Heart left ventricle (tissue), 16 donors: ENCODE data around the gene NDUFAF8. TPM values are rescaled to one million over a fixed set of nuclear protein-coding genes. Genes with fewer than 3 reads are reported as not detected.

Experiments
- ATAC-seq, 4 donors: fragments of 200-7000 bp; cut with Tn5 transposase; one replicate each; pipeline ENCODE4 v1.9.1; 2020 to 2022; ENCODE audit warnings: moderate library complexity in 4 of 4, mild to moderate bottlenecking in 3 of 4, moderate number of reproducible peaks in 1 of 4
- DNase-seq, 5 donors: peaks; one replicate each; pipeline ENCODE4 v3.0.0-alpha.2; 2020
- H3K27ac ChIP-seq, 12 donors: fragments of 200-600 bp; sonication (generic) in 4 of 12; one replicate each; pipeline versions ENCODE4 v1.5.0 to v1.8.0; 2016 to 2022; ENCODE audit warnings: mild to moderate bottlenecking in 2 of 12
- H3K27me3 ChIP-seq, 9 donors: fragments of 200-600 bp; sonication (generic) in 2 of 9; one replicate each; pipeline versions ENCODE4 v1.5.1 to v1.8.0; 2016 to 2022; ENCODE audit warnings: mild to moderate bottlenecking in 3 of 9
- H3K36me3 ChIP-seq, 9 donors: fragments of 200-600 bp; sonication (generic) in 2 of 9; one replicate each; pipeline versions ENCODE4 v1.5.0 to v1.8.0; 2018 to 2022; ENCODE audit warnings: mild to moderate bottlenecking in 2 of 9
- H3K4me1 ChIP-seq, 12 donors: fragments of 200-600 bp; sonication (generic) in 4 of 12; one replicate each; pipeline versions ENCODE4 v1.5.0 to v1.8.0; 2016 to 2022; ENCODE audit warnings: mild to moderate bottlenecking in 3 of 12
- H3K4me3 ChIP-seq, 12 donors: fragments of 200-600 bp; sonication (generic) in 4 of 12; one replicate each; pipeline versions ENCODE4 v1.5.0 to v1.8.0; 2017 to 2022; ENCODE audit warnings: mild to moderate bottlenecking in 9 of 12, moderate library complexity in 4 of 12
- H3K9me3 ChIP-seq, 12 donors: fragments of 200-600 bp; sonication (generic) in 4 of 12; one replicate each; pipeline versions ENCODE4 v1.5.0 to v1.8.0; 2016 to 2022; ENCODE audit warnings: mild to moderate bottlenecking in 1 of 12
- POLR2A ChIP-seq, 2 donors: fragments of 450-650 bp; IDR thresholded peaks; one replicate each; pipeline ENCODE4 v1.6.1; 2017; ENCODE audit warnings: antibody characterized with exemption in 2 of 2, mild to moderate bottlenecking in 2 of 2, moderate library complexity in 2 of 2
- WGBS, 4 donors: extraction: QIAGEN DNeasy Blood & Tissue Kit in 2 of 4; methylation state at CpG; one replicate each; pipeline versions ENCODE4 v1.1.5 to v1.1.7; 2013 to 2018; 5-methylcytosine and 5-hydroxymethylcytosine counted together
- intact Hi-C, 10 donors: fragments of 100-400 bp; cut with DNase I; formaldehyde crosslinking; loops; one replicate each; pipeline versions ENCODE4 v1.11.1 to v1.14.2; 2022
- long read RNA-seq, 3 donors: library from polyadenylated mRNA; unstranded; transcript quantifications; one replicate each; pipeline ENCODE4 v2.0.0, GENCODE V29; 2020 to 2021
- polyA plus RNA-seq, 2 donors: library from polyadenylated mRNA; stranded (reverse); fragments of 200-250 nt; gene quantifications; one replicate each; pipeline ENCODE4 v1.2.3, GENCODE V29; 2013
- total RNA-seq, 9 donors: library from RNA; depleted of rRNA in 2 of 9; stranded (reverse); fragments of >200 nt in 2 of 9; fragmentation: NEBNext Ultra II Directional in 3 of 9; extraction: Animal tissue kit (Norgen Biotek cat#: 25700) in 3 of 9; gene quantifications; one replicate each; pipeline versions ENCODE4 v1.1.0 to v1.2.4, GENCODE V29; 2016 to 2023
- TF ChIP-seq, protein P1 (sequence below), 12 donors: fragments of 200-600 bp; sonication (generic) in 4 of 12; IDR thresholded peaks; one replicate each; pipeline versions ENCODE4 v1.5.0 to v1.8.0; 2018 to 2022; ENCODE audit warnings: antibody characterized with exemption in 12 of 12, mild to moderate bottlenecking in 5 of 12
- donor health status: ischemic (EF 13 %, LVEDD 7.1; RV severe dilation, severe dysfunction).
- donor health status: healthy with polysubstance abuse.
- donor health status: DM: no; HTN: yes; CAD: no.
- donor health status: DM: no; HTN: no; CAD: no.
- donor health status: ischemic (EF 25% LVEDD 6.9; RV normal size, moderate dysfunction).
- donor health status: ischemic (EF 25% LVEDD 5.7; RV mildly dilated, moderate dysfunction).
- donor health status: healthy.
- donor health status: DM: yes; HTN: yes; CAD: no.
- donor health status: ischemic (EF 35%, LVEDD 5.7; RV mildly dilated, moderate dysfunction).
- donor health status: nonischemic (EF 11% LVEDD 7.7; RV severe dilation, severe dysfunction).
- donor health status: DM: yes; HTN: yes; CAD: no.
- donor health status: PGD.
- donor health status: ischemic (EF 29% LVEDD 5.4; RV normal size, mild dysfunction).
- donor health status: nonischemic (EF 23%, LVEDD 6.1; RV moderate dilation, normal function).

NDUFAF8 gene, protein sequence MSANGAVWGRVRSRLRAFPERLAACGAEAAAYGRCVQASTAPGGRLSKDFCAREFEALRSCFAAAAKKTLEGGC
- total RNA-seq (10 to 100 TPM; 31.8 to 77.1 (median 50.2) TPM), polyA plus RNA-seq (10 to 100 TPM; 26.7 to 51.9 TPM)
- long read RNA-seq, donor 1, transcript NDUFAF8-201 (3 exons, 615 nt) = major isoform, 27 of 28 reads
- long read RNA-seq, donor 1, partial matches to known transcripts = 0 of 28 reads
- long read RNA-seq, donor 1, other reads (novel, unspliced or antisense) = 1 of 28 reads
- long read RNA-seq, donor 2, transcript NDUFAF8-201 (3 exons, 615 nt) = major isoform, 12 of 15 reads
- long read RNA-seq, donor 2, partial matches to known transcripts = 0 of 15 reads
- long read RNA-seq, donor 2, other reads (novel, unspliced or antisense) = 3 of 15 reads
- long read RNA-seq, donor 3, transcript NDUFAF8-201 (3 exons, 615 nt) = major isoform, 17 of 19 reads
- long read RNA-seq, donor 3, partial matches to known transcripts = 1 of 19 reads
- long read RNA-seq, donor 3, other reads (novel, unspliced or antisense) = 1 of 19 reads

DNA sequence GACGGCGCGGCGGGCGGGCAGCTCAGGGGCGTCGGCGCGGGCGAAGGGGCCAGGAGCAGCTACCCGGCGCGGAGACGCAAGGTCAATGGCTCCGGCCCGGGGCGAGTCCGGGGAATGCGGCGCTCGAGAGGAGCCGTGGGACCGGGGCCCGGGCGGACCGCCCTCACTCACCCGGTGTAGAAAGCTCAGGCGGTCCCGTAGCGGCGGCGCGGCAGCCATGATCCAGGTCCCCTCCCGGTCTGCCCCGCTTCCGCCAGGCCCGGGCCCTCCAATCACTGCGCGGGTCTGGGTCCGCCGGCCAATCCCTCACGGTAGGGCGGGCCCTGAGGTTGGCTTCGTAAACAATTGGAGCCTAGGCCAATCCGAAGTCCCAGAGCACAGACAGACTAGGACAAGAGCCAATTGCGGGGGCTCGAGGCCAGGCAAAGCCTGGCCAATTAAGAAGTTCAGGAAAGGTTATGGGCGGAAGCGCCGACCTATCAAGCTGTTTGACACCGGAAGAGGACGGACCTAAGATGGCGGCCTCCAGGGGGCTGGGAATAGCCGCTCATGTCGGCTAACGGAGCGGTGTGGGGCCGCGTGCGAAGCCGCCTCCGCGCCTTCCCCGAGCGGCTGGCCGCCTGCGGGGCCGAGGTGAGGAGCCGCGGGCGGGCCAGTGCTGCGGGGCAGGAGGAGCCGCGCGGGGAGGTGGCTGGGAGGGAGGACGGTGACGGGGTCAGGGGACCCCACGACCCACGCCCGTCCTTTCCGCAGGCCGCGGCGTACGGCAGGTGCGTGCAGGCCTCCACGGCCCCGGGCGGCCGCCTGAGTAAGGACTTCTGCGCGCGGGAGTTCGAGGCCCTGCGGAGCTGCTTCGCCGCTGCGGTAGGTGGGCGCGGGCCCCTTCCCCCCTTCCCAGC, at the start of gene NDUFAF8, which contains the start of gene TEPSIN:
Gene NDUFAF8 (plus strand): TSS at position 504 of the 899 bp plus-strand sequence. CDS start 46 bp downstream, at position 550.
Gene TEPSIN (minus strand): TSS at position 241 of the 899 bp plus-strand sequence. CDS start 22 bp downstream, at position 219.
- H3K4me3 ChIP-seq = peak within 1 kb of the TSS; percentile 82 to 100 (median 92)
- intact Hi-C loops = loop anchor here in 1 of 10 donors (10.0 kb wide), 1 partner anchor 224 kb away; no protein-coding TSS in a partner anchor
- peak within 1 kb of the TSS; percentile 43 to 93 (median 86) for H3K27ac ChIP-seq
- WGBS, 4 donors = 0 to 1% (median 0%) methylated on average over 35 to 100 of the region's 100 CpGs
- H3K36me3 ChIP-seq = peaks cover 0 to 18% (median 0%) of the 10 kb centered on the region in 9 donors
- H3K27me3 ChIP-seq = no peaks in the 10 kb centered on the region
- DNase-seq (peak; percentile 97 to 98 (median 98)), ATAC-seq (peak; percentile 97 to 99 (median 98))
- no peaks in the 10 kb centered on the region for H3K9me3 ChIP-seq
- TF ChIP-seq, protein P1, sequence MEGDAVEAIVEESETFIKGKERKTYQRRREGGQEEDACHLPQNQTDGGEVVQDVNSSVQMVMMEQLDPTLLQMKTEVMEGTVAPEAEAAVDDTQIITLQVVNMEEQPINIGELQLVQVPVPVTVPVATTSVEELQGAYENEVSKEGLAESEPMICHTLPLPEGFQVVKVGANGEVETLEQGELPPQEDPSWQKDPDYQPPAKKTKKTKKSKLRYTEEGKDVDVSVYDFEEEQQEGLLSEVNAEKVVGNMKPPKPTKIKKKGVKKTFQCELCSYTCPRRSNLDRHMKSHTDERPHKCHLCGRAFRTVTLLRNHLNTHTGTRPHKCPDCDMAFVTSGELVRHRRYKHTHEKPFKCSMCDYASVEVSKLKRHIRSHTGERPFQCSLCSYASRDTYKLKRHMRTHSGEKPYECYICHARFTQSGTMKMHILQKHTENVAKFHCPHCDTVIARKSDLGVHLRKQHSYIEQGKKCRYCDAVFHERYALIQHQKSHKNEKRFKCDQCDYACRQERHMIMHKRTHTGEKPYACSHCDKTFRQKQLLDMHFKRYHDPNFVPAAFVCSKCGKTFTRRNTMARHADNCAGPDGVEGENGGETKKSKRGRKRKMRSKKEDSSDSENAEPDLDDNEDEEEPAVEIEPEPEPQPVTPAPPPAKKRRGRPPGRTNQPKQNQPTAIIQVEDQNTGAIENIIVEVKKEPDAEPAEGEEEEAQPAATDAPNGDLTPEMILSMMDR (IDR thresholded peaks at IDR 0.05) = peak in 2 of 12 donors; percentile 6 to 28
- peak in 1 of 2 donors; percentile 69 for TF ChIP-seq POLR2A (IDR thresholded peaks at IDR 0.05)
- H3K4me1 ChIP-seq = peaks cover 5 to 39% (median 25%) of the 10 kb centered on the region in 12 donors

DNA sequence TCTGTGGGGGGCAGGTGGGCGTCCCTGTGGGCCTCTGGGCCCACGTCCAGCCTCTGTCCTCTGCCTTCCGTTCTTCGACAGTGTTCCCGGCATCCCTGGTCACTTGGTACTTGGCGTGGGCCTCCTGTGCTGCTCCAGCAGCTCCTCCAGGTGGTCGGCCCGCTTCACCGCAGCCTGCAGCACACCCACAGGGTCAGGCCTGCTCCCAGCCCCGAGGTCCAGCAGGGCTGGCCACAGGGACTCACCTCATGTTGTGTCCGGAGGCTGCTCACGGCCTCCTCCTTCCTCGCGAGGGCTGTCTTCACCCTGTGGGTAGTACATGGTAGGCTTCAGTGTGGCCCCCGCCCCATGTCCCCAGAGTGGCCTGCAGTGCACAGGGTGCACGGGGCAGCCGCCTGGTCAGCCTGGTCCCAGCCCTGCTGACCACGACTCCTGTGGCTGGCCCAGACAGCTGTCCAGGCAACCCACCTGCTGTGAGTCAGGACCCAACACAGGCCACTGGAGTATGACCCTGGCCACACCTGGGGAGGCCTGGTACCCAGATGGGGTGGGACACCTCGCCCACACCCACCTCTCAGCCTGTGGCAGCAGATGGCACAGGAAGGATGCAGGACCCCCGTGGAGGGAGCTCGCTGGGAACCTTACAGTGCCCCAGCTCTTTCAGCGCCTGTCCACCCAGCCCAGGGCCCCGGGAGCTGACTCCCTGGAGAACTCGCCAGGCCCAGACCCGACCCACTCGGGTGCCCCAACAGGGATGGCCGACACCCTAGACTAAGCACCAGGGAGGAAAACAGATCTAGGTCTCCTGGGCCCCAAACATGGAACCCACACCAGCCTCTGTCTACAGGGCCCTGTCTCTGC, 49.2 kb upstream of the NDUFAF8 start:
- no peak overlapping the region for H3K27ac ChIP-seq
- ATAC-seq (peak in 1 of 4 donors; percentile 45), DNase-seq (peak in 1 of 5 donors; percentile 6)
- TF ChIP-seq, protein P1 (IDR thresholded peaks at IDR 0.05) = peak in 2 of 12 donors; percentile 9 to 13
- TF ChIP-seq POLR2A (IDR thresholded peaks at IDR 0.05) = no peak
- peaks cover 0 to 26% (median 0%) of the 10 kb centered on the region in 9 donors for H3K36me3 ChIP-seq
- WGBS, 4 donors = 80 to 84% (median 83%) methylated on average over 15 to 27 of the region's 27 CpGs
- intact Hi-C loops = loop anchor here in 1 of 10 donors (5.0 kb wide), 1 partner anchor 43 kb away; no protein-coding TSS in a partner anchor
- no peaks in the 10 kb centered on the region for H3K9me3 ChIP-seq
- peaks cover 0 to 14% (median under 1%) of the 10 kb centered on the region in 12 donors for H3K4me1 ChIP-seq
- H3K27me3 ChIP-seq = no peaks in the 10 kb centered on the region
- no peak overlapping the region for H3K4me3 ChIP-seq

DNA sequence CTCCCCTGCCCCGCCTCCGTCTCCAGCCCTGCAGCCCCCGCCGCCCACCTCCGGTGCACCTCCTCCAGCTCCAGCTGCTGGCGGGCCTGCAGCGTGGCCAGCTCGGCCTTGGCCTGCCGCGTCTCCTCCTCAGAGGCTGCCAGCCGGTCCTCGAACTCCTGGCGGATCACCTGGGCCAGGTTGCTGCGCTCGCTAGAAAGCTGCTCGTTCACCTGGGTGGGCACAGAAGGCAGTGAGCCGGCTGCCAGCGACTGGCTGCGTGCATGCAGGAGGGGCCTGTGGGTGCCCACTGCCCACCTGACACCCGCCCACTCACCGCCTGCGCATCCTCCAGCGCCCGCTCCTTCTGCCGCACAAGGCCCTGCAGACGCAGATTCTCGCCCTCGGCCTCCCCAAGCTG, 48.5 kb upstream of the NDUFAF8 start:
- intact Hi-C loops = loop anchor here in 1 of 10 donors (5.0 kb wide), 1 partner anchor 43 kb away; no protein-coding TSS in a partner anchor
- H3K4me3 ChIP-seq = no peak overlapping the region
- DNase-seq = peak in 1 of 5 donors; percentile 15
- peaks cover 0 to 21% (median 3%) of the 10 kb centered on the region in 12 donors for H3K4me1 ChIP-seq
- H3K27me3 ChIP-seq = no peaks in the 10 kb centered on the region
- H3K27ac ChIP-seq = no peak overlapping the region
- no peak for ATAC-seq
- H3K36me3 ChIP-seq = peaks cover 0 to 28% (median 0%) of the 10 kb centered on the region in 9 donors
- 96 to 97% (median 97%) methylated on average over 18 to 28 of the region's 28 CpGs for WGBS, 4 donors
- H3K9me3 ChIP-seq = no peaks in the 10 kb centered on the region
- TF ChIP-seq, protein P1 (IDR thresholded peaks at IDR 0.05) = no peak
- no peak for TF ChIP-seq POLR2A (IDR thresholded peaks at IDR 0.05)
